GM18498 (cell line): Measurements from ENCODE around the gene GPHN.
"Not testable (repeated sequence)": the region's sequence is repeated elsewhere in the genome, so short reads cannot be mapped to it uniquely, and the experiment has no call there.

Source experiments
- ATAC-seq: cut with Tn5 transposase; IDR thresholded peaks from one replicate; pipeline ENCODE4 v1.9.1; 2021; ENCODE audit warnings: mild to moderate bottlenecking, moderate library complexity; ENCODE audit not compliant: unreplicated experiment

GPHN gene

GRCh38 chr14:66651536-66652220 lies 143.7 kb downstream of the GPHN start:
- ATAC-seq: no peak

DNA sequence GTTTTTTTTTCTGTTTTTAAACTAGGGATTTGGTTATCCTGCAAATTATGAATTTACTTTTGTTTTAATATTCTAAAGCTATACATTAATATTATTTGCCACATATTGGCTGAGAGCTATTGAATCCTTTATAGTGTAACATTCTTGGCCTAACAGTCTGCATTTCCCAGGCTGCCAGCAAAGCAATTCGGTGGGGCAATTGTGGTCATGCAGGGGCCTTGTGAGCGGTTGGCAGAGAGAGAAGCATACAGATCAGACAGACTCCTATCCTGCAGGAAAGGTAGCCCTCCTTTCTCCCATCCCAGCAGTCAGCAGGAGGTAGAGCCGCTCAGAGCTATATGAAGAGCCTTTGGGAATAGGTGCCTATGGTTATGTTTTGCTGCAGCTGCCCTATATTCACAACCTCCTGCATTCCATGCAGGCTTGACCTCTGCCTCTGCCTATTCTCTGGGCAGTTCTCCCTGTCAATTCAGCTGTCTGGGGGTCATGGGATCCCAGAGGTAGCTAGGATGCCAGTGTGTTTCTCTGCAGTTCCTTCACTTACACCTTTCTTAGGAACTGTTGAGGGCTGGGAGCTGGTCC lies 144.7 kb downstream of the GPHN start:
- no peak for ATAC-seq

GRCh38 chr14:66657780-66658179 lies 149.8 kb downstream of the GPHN start:
- no peak for ATAC-seq

DNA sequence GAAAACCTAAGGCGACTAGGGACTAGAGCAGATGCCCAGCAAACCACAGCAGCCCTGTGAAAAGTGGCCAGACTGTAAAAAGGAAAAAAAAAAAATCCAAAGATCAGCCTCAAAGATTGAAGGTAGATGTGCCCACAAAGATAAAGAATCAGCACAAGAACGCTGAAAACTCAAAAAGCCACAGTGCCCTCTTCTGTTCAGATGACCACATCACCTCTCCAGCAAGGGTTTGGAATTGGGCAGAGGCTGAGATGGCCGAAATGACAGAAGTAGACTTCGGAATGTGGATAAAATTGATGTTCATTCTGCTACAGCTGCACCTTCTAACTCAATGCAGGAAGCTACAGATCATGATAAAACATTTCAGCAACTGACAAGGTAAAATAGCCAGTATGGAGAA lies 154.4 kb downstream of the GPHN start:
- ATAC-seq: no peak

- ATAC-seq: no peak
Observed at GRCh38 chr14:66677780-66678179, 169.8 kb downstream of the GPHN start.

- no peak for ATAC-seq
Observed at GRCh38 chr14:66680216-66680615, 172.3 kb downstream of the GPHN start.

DNA sequence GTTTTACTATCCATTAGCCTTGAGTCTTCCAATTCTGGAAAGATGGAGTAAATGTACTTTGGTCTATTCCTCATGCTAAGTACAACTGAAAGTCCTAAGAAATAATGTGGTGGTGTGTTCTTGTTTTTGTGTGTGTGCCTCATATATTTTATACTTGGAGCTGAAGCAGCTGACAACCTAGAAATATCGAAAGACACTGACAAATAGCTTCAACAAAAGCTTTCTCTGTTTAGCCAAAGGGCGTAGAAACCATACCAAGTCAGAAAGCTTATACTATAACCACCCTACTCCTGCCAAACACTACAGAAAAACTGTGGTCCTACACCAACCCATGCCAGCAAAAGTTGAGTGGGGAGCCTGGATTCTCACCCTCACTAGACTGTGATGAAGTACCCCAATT lies 188.4 kb downstream of the GPHN start:
- no peak for ATAC-seq

GRCh38 chr14:66698503-66698902 lies 190.6 kb downstream of the GPHN start:
- no peak for ATAC-seq

DNA sequence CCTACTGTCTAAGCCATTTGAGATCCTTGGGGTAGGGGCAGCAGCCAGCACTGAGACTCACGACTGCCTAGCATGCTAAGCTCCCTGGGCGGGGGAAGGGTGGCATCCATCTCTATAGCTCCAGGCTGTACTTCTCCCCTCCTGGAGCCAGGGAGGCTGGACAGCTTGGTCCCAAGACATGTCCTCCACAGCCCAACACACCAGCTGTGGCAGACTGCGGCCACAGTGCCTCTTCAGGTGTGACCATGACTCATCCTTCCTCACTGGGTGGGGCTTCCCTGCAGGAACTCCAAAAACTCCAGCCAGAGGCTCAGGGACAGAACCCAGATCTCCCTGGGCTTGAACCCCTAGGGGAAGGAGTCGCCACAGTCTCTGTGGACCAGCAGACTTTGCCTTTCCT lies 193.9 kb downstream of the GPHN start:
- no peak for ATAC-seq

- ATAC-seq: no peak
Observed at GRCh38 chr14:66708267-66708666, 200.3 kb downstream of the GPHN start.

- ATAC-seq: no peak
Observed at GRCh38 chr14:66709291-66709690, 201.3 kb downstream of the GPHN start.

GRCh38 chr14:66714291-66714690 lies 206.3 kb downstream of the GPHN start:
- not testable (repeated sequence) for ATAC-seq

GRCh38 chr14:66715313-66715712 lies 207.4 kb downstream of the GPHN start:
- not testable (repeated sequence) for ATAC-seq

- ATAC-seq: no peak
Observed at GRCh38 chr14:66716227-66716626, 208.3 kb downstream of the GPHN start.

- ATAC-seq: no peak
Observed at GRCh38 chr14:66717561-66718140, 209.7 kb downstream of the GPHN start.

DNA sequence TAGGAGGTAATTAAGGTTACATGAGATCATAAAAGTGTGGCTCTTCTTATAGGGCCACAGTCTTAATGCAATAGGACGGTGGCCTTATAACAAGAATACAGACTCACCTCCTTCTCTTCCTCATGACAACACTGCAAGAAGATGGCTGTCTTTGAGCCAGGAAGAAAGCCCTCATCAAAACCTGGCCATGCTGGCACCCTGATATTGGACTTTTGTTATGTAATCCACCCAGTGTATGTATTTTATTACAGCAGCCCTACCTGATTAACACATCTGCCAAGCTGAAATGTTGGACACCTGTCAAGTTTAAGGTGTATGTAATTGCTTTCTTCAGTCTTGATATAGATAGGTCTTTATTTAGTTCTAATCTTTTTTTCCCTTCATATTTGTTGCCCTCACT lies 217.0 kb downstream of the GPHN start:
- no peak for ATAC-seq

DNA sequence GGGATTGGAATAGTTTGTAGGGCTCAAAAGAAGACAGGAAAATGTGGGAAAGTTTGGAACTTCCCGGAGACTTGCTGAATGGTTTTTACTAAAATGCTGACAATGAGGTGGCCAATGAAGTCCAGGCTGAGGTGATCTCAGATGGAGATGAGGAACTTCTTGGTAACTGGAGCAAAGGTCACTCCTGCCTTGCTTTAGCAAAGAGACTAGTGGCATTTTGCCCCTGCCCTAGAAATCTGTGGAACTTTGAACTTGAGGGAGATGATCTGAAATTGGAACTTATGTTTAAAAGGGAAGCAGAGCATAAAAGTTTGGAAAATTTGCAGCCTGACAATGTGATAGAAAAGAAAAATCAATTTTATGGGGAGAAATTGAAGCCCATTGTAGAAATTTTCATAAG lies 223.4 kb downstream of the GPHN start:
- ATAC-seq: not testable (repeated sequence)

- no peak for ATAC-seq
Observed at GRCh38 chr14:66735853-66736252, 227.9 kb downstream of the GPHN start.

GRCh38 chr14:66739826-66740225 lies 231.9 kb downstream of the GPHN start:
- ATAC-seq: no peak

DNA sequence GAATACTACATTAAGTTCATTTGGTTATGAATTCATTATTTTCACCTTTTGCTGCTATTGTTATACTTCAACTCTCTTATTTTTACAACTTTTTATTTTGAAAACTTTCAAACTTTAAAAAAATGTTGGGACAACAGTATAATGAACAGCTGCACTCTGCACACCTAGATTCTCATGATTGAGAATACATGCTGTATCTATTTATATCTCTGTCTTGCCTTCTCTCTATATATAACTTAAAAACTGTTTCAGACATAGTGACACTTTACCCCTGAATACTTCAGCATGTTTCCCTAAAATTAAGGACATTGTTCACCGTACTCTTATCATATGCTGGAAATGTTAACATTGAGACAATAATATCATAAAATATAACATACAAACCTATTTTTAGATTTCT lies 237.1 kb downstream of the GPHN start:
- no peak for ATAC-seq

DNA sequence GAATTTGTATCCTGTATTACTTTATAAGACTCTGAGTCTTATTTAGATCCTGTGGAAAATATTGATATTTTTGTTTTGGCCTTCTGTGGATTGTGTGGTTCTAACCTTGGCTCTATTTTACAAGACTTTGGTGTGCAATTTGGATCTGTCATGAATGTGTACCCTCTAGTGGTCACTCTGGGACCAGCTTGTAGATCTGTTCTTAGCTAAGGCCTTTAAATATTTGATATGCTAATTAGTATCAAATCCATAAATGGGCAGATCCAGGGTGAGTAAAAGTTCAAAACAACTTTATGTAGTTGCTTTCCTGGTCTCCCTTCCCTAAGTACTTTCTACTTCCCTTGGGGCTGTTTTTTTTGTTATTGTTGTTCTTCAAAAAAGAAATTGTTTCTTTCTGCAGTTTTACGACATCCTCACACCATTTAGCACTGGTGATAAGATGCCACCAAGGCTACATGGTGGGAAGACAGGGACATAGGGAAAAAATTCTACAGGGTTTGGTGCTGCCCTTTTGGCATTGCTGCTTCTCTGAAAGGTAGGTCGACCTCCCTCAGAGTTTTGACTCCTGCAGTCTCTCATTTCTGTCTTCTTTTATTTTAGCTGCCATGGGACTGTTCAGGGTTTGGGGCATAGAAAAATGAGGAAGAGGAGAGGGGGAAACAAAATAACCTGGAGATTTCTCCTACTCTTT lies 238.5 kb downstream of the GPHN start:
- ATAC-seq: no peak

DNA sequence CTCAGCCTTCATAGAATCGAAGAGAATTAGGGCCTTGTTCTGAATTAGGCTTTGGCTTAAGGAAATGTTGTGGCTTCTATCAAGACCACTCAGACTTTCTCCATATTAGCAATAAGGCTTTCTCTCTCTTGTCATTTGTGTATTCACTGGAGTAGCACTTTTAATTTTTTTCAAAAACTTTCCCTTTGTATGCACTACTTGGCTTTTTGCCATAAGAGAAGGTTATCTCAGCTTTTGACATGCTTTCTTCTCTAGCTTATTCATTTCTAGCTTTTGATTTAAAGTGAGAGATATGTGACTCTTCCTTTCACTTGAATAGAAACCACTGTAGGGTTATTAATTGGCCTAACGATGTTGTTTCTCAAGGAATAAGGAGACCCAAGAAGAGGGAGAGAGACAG lies 244.2 kb downstream of the GPHN start:
- ATAC-seq: no peak
